Stomach (tissue), 4 donors: ENCODE measurements around the gene GPC5.

Experiments used
- CTCF ChIP-seq, 7 experiments: fragments of 450-650 bp in 4 of 7; fragments of 200-600 bp in 3 of 7; sonication (generic) in 3 of 7; IDR thresholded peaks; one replicate each; pipeline ENCODE4 v1.5.1; 2016 to 2019; ENCODE audit warnings: antibody characterized with exemption in 7 of 7, control low read depth in 2 of 7, mild to moderate bottlenecking in 1 of 7
- EP300 ChIP-seq: sonication (generic); formaldehyde crosslinking; IDR thresholded peaks from one replicate; pipeline ENCODE4 v1.6.1; 2017; ENCODE audit warnings: antibody characterized with exemption
- POLR2AphosphoS5 ChIP-seq, 3 donors: sonication (generic); formaldehyde crosslinking; IDR thresholded peaks; one replicate each; pipeline ENCODE4 v1.6.1; 2016; ENCODE audit warnings: antibody characterized with exemption in 3 of 3

- TF ChIP-seq CTCF (IDR thresholded peaks at IDR 0.05) (no peak), POLR2AphosphoS5 (IDR thresholded peaks at IDR 0.05) (no peak), EP300 (no peak)
Measured at GRCh38 chr13:91621161-91621560, 222.7 kb downstream of the GPC5 start.
